ENCODE results near the gene SRXN1. TPM values are rescaled to one million over a fixed set of nuclear protein-coding genes. Genes with fewer than 3 reads are reported as not detected.

The SRXN1 gene
- total and polyA plus RNA-seq, 8 donors, result 4.5 to 10.5 (median 7.6) TPM

DNA sequence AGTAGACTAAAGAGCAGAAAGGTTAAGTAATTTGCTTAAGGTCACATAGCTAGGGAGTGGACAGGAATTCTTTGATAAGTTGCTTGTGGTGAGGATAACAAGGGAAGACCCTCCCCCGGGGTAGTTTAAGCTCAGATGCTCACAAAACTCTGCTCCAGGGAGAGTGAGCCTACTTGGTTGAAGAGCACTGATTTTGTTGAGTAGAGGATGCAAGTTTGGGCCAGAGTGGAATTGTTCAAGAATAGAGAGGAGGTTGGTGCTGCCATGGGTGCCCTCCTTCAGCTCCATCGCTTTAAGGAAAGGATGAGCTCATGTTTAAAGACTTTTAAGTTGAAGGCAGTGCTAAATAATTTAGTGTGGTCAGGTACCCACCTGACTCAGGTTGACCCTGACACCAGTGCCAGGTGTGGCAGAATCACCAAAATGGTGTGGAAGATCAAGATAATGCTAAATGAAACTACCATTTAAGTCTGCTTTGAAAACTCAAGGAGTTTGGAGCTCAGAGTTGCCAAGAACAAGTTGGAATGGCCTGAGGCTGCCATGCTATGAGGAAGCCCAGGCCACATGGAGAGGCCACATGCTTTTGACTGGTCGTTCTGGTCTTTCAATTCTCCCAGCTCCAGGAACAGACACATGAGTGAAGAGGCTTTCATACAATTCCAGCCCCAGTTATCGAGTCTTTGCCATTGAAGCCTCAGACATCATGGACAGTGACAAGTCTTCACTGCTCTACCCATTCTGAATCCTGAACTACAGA is 34.9 kb downstream of the SRXN1 start:
- TF ChIP-seq, protein P1, sequence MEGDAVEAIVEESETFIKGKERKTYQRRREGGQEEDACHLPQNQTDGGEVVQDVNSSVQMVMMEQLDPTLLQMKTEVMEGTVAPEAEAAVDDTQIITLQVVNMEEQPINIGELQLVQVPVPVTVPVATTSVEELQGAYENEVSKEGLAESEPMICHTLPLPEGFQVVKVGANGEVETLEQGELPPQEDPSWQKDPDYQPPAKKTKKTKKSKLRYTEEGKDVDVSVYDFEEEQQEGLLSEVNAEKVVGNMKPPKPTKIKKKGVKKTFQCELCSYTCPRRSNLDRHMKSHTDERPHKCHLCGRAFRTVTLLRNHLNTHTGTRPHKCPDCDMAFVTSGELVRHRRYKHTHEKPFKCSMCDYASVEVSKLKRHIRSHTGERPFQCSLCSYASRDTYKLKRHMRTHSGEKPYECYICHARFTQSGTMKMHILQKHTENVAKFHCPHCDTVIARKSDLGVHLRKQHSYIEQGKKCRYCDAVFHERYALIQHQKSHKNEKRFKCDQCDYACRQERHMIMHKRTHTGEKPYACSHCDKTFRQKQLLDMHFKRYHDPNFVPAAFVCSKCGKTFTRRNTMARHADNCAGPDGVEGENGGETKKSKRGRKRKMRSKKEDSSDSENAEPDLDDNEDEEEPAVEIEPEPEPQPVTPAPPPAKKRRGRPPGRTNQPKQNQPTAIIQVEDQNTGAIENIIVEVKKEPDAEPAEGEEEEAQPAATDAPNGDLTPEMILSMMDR (IDR thresholded peaks at IDR 0.05), result no peak
- no peak for ATAC-seq
- DNase-seq, result no peak
- WGBS, 2 donors, result 56 to 64% methylated on average over 4 of the region's 4 CpGs
- Histone ChIP-seq H3K27me3 (peaks cover 0 to 9% (median 0%) of the 10 kb centered on the region in 4 donors), H3K27ac (no peak overlapping the region), H3K4me3 (no peak overlapping the region), H3K4me1 (no peaks in the 10 kb centered on the region), H3K9me3 (peaks cover 0 to 4% (median 0%) of the 10 kb centered on the region in 4 donors), H3K36me3 (no peaks in the 10 kb centered on the region)
- intact Hi-C loops (cut with DNase I), result no loop called here
- no peak for FAIRE-seq

DNA sequence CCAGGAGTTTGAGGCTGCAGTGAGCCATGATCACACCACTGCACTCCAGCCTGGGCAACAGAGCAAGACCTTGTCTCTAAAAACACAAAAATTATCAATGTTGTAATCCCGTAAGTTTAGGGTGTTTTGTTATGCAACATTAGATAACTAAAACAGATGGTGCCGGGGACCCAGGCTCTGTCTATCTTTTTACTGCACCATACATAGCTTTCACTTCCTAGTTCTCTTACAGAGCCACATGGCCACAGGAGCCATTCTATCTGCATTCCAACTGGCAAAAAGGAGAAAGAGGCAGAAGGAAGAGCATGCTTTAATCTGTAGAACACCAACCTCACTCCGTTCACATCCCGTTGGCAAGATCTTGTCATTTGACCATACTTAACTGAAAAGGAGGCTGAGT is 37.5 kb downstream of the SRXN1 start:
- Histone ChIP-seq H3K27me3 (peaks cover 0 to 16% (median 2%) of the 10 kb centered on the region in 4 donors), H3K4me3 (no peak overlapping the region), H3K36me3 (no peaks in the 10 kb centered on the region), H3K9me3 (peaks cover 0 to 4% (median 0%) of the 10 kb centered on the region in 4 donors), H3K27ac (no peak overlapping the region), H3K4me1 (no peaks in the 10 kb centered on the region)
- 71 to 82% methylated on average over 4 of the region's 4 CpGs for WGBS, 2 donors
- TF ChIP-seq, protein P1 (IDR thresholded peaks at IDR 0.05), result no peak
- ATAC-seq (no peak), FAIRE-seq (no peak), DNase-seq (no peak)
- intact Hi-C loops (cut with DNase I), result no loop called here

DNA sequence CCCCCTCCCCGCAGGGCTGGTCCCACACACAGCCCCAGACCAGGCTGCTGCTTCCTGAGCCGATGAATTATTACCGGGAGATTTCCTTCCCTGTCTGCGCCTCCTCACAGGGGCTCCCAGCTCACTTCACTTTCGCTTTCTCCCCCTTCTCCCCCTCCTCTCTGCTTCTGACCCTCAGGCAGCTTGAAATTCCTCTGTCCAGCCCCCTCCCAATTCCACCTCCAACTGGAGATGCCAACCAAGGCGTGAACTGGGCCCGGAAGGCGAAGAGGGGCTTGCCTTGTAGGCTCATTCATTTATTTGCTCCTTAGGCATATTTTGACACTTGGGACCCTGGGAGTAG is 41.2 kb downstream of the SRXN1 start:
- intact Hi-C loops (cut with DNase I), result no loop called here
- 35 to 41% methylated on average over 8 of the region's 8 CpGs for WGBS, 2 donors
- ATAC-seq, result no peak
- DNase-seq, result no peak
- Histone ChIP-seq H3K4me3 (no peak overlapping the region), H3K27ac (no peak overlapping the region), H3K9me3 (no peaks in the 10 kb centered on the region), H3K27me3 (peaks cover 0 to 12% (median 3%) of the 10 kb centered on the region in 4 donors), H3K4me1 (no peaks in the 10 kb centered on the region), H3K36me3 (no peaks in the 10 kb centered on the region)
- no peak for FAIRE-seq
- TF ChIP-seq, protein P1 (IDR thresholded peaks at IDR 0.05), result no peak

DNA sequence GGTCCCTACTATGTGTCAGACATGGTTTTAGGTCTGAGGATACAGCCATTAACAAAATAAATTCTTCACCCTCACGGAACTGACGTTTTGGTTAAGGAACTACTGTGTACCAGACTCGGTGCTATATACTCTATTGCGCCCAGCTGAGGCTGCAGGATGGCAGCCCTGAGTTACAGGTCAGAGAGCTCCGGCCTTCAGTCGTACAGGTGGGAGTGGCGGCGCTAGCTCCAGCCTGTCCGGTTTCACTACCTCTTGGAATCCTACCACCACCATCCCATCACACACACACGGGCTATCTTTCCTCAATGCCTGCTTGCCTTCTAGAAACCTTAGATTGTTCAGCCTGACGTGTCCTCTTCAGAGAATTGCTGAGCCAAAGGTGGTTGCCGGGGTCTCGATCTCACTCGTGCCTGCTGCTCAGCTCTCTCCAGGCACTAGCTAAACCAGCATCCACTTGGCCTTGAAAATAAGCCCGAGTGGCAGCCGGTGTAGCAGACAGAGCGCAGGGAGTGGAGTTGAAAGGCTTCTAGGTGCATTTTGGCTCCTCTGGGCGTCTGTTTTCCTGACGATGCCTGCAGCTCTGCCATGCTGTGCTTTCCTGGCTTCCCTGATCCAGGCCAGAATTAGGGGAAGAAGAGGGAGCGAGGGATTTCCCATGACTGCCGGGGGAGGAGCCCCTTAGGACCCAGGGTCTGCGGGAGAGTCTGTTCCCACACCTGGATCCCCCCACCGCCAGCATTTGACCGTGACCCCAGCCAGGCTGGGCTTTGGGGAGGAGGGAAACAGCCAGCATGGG is 41.8 kb downstream of the SRXN1 start:
- Histone ChIP-seq H3K27me3 (peaks cover 0 to 12% (median 3%) of the 10 kb centered on the region in 4 donors), H3K27ac (no peak overlapping the region), H3K9me3 (no peaks in the 10 kb centered on the region), H3K36me3 (no peaks in the 10 kb centered on the region), H3K4me1 (no peaks in the 10 kb centered on the region), H3K4me3 (no peak overlapping the region)
- DNase-seq (no peak), FAIRE-seq (no peak), ATAC-seq (no peak)
- WGBS, 2 donors, result 24 to 25% methylated on average over 24 of the region's 24 CpGs
- TF ChIP-seq, protein P1 (IDR thresholded peaks at IDR 0.05), result no peak
- intact Hi-C loops (cut with DNase I), result no loop called here
